SJCRH30 (cell line): ENCODE data around the gene ARHGAP31. TPM values are rescaled to one million over a fixed set of nuclear protein-coding genes. Genes with fewer than 3 reads are reported as not detected.
"Not testable (repeated sequence)": the region's sequence is repeated elsewhere in the genome, so short reads cannot be mapped to it uniquely, and the experiment has no call there.

Source experiments
- DNase-seq, 2 experiments: peaks; one replicate each; pipeline ENCODE4 v3.0.0-alpha.2; 2015 to 2020
- H3K27ac ChIP-seq: fragments of 250-450 bp; sonication (Bioruptor Pico); 2 replicates; pipeline ENCODE4 v1.5.1; 2020; ENCODE audit warnings: mild to moderate bottlenecking, moderate library complexity
- H3K27me3 ChIP-seq: fragments of 250-450 bp; sonication (Bioruptor Pico); 2 replicates; pipeline ENCODE4 v1.5.1; 2020; ENCODE audit warnings: mild to moderate bottlenecking, moderate library complexity
- H3K36me3 ChIP-seq: fragments of 250-450 bp; sonication (Bioruptor Pico); 2 replicates; pipeline ENCODE4 v1.5.1; 2020; ENCODE audit warnings: mild to moderate bottlenecking, moderate library complexity
- H3K4me1 ChIP-seq: fragments of 250-450 bp; sonication (Bioruptor Pico); 2 replicates; pipeline ENCODE4 v1.5.1; 2020; ENCODE audit warnings: mild to moderate bottlenecking, moderate library complexity
- H3K4me3 ChIP-seq: fragments of 250-450 bp; sonication (Bioruptor Pico); 2 replicates; pipeline ENCODE4 v1.5.1; 2020; ENCODE audit warnings: mild to moderate bottlenecking, moderate library complexity
- H3K9me3 ChIP-seq: fragments of 250-450 bp; sonication (Bioruptor Pico); replicated peaks from 2 replicates; pipeline ENCODE4 v1.5.1; 2020; ENCODE audit warnings: mild to moderate bottlenecking, moderate library complexity
- total RNA-seq: library from RNA; depleted of rRNA; stranded (reverse); fragments of >200 nt; shearing (Covaris generic); gene quantifications from 2 replicates; pipeline ENCODE4 v1.2.3, GENCODE V29; 2014; rRNA removed

The ARHGAP31 gene
- total RNA-seq = 7.9 and 9.9 TPM in 2 replicates

GRCh38 chr3:119293871-119294695, at the start of gene ARHGAP31:
Gene ARHGAP31 (plus strand): TSS chr3:119294383. CDS start chr3:119294905, 522 bp downstream.
- H3K27ac ChIP-seq = peak within 1 kb of the TSS; percentile 58
- H3K36me3 ChIP-seq = peaks cover 4% of the 10 kb centered on the region; the same call in 1 of the 2 replicates
- no peaks in the 10 kb centered on the region for H3K9me3 ChIP-seq
- H3K4me1 ChIP-seq = peaks cover 14% of the 10 kb centered on the region
- peak; percentile 77 to 79 for DNase-seq
- H3K4me3 ChIP-seq = peak within 1 kb of the TSS; percentile 78
- H3K27me3 ChIP-seq = no peaks in the 10 kb centered on the region

GRCh38 chr3:119245778-119246177, 48.4 kb upstream of the ARHGAP31 start:
- 0 out of 2 replicates have a peak, but pooled peaks cover 4% of the 10 kb centered on the region for H3K9me3 ChIP-seq
- DNase-seq = peak; percentile 38 to 65
- H3K4me3 ChIP-seq = no peak overlapping the region
- H3K27me3 ChIP-seq = no peaks in the 10 kb centered on the region
- peaks cover 5% of the 10 kb centered on the region; the same call in 1 of the 2 replicates for H3K4me1 ChIP-seq
- no peak overlapping the region for H3K27ac ChIP-seq
- no peaks in the 10 kb centered on the region for H3K36me3 ChIP-seq

- Histone ChIP-seq H3K27me3 (no peaks in the 10 kb centered on the region), H3K9me3 (no peaks in the 10 kb centered on the region; the same call in 1 of the 2 replicates), H3K27ac (no peak overlapping the region), H3K4me1 (peaks cover 13% of the 10 kb centered on the region), H3K36me3 (no peaks in the 10 kb centered on the region), H3K4me3 (no peak overlapping the region)
- DNase-seq = no peak
Observed at GRCh38 chr3:119255214-119255613, 39.0 kb upstream of the ARHGAP31 start.

GRCh38 chr3:119257111-119257510, 37.1 kb upstream of the ARHGAP31 start:
- no peaks in the 10 kb centered on the region for H3K36me3 ChIP-seq
- H3K27ac ChIP-seq = no peak overlapping the region
- no peak overlapping the region for H3K4me3 ChIP-seq
- no peak for DNase-seq
- no peaks in the 10 kb centered on the region; the same call in 1 of the 2 replicates for H3K9me3 ChIP-seq
- no peaks in the 10 kb centered on the region for H3K27me3 ChIP-seq
- peaks cover 13% of the 10 kb centered on the region for H3K4me1 ChIP-seq

- peak in 1 of 2 experiments; percentile 31 for DNase-seq
- no peak overlapping the region for H3K4me3 ChIP-seq
- no peak overlapping the region for H3K27ac ChIP-seq
- no peaks in the 10 kb centered on the region; the same call in 1 of the 2 replicates for H3K9me3 ChIP-seq
- no peaks in the 10 kb centered on the region for H3K27me3 ChIP-seq
- H3K36me3 ChIP-seq = no peaks in the 10 kb centered on the region
- peaks cover 13% of the 10 kb centered on the region for H3K4me1 ChIP-seq
Observed at GRCh38 chr3:119257654-119258410, 36.4 kb upstream of the ARHGAP31 start.

- Histone ChIP-seq H3K36me3 (no peaks in the 10 kb centered on the region), H3K4me3 (no peak overlapping the region), H3K27ac (no peak overlapping the region), H3K4me1 (peaks cover 13% of the 10 kb centered on the region), H3K9me3 (no peaks in the 10 kb centered on the region; the same call in 1 of the 2 replicates), H3K27me3 (no peaks in the 10 kb centered on the region)
- peak in 1 of 2 experiments; percentile 27 for DNase-seq
Observed at GRCh38 chr3:119258915-119259314, 35.3 kb upstream of the ARHGAP31 start.

GRCh38 chr3:119259821-119260220, 34.4 kb upstream of the ARHGAP31 start:
- Histone ChIP-seq H3K9me3 (no peaks in the 10 kb centered on the region; the same call in 1 of the 2 replicates), H3K4me1 (peaks cover 13% of the 10 kb centered on the region), H3K36me3 (no peaks in the 10 kb centered on the region), H3K4me3 (no peak overlapping the region), H3K27ac (no peak overlapping the region), H3K27me3 (no peaks in the 10 kb centered on the region)
- no peak for DNase-seq

- no peaks in the 10 kb centered on the region; the same call in 1 of the 2 replicates for H3K9me3 ChIP-seq
- H3K4me3 ChIP-seq = no peak overlapping the region
- no peaks in the 10 kb centered on the region for H3K27me3 ChIP-seq
- no peak overlapping the region for H3K27ac ChIP-seq
- no peaks in the 10 kb centered on the region for H3K36me3 ChIP-seq
- DNase-seq = no peak
- peaks cover 15% of the 10 kb centered on the region for H3K4me1 ChIP-seq
Observed at GRCh38 chr3:119261055-119261454, 33.1 kb upstream of the ARHGAP31 start.

GRCh38 chr3:119270212-119270611, 24.0 kb upstream of the ARHGAP31 start:
- not testable (repeated sequence) for H3K9me3 ChIP-seq, H3K27me3 ChIP-seq, H3K27ac ChIP-seq, DNase-seq, H3K4me3 ChIP-seq, H3K36me3 ChIP-seq, H3K4me1 ChIP-seq

- no peak for DNase-seq
- Histone ChIP-seq H3K9me3 (no peaks in the 10 kb centered on the region; the same call in 1 of the 2 replicates), H3K27me3 (no peaks in the 10 kb centered on the region), H3K36me3 (no peaks in the 10 kb centered on the region), H3K4me3 (no peak overlapping the region), H3K27ac (no peak overlapping the region), H3K4me1 (no peaks in the 10 kb centered on the region)
Observed at GRCh38 chr3:119276680-119277079, 17.5 kb upstream of the ARHGAP31 start.

GRCh38 chr3:119279101-119279554, 15.1 kb upstream of the ARHGAP31 start:
- H3K27ac ChIP-seq = no peak overlapping the region
- H3K4me3 ChIP-seq = no peak overlapping the region
- no peak for DNase-seq
- peaks cover 6% of the 10 kb centered on the region; the same call in 1 of the 2 replicates for H3K9me3 ChIP-seq
- no peaks in the 10 kb centered on the region for H3K36me3 ChIP-seq
- H3K4me1 ChIP-seq = no peaks in the 10 kb centered on the region
- no peaks in the 10 kb centered on the region for H3K27me3 ChIP-seq

GRCh38 chr3:119279584-119280243, 14.5 kb upstream of the ARHGAP31 start:
- no peak overlapping the region for H3K4me3 ChIP-seq
- no peak for DNase-seq
- no peaks in the 10 kb centered on the region for H3K36me3 ChIP-seq
- no peak overlapping the region for H3K27ac ChIP-seq
- H3K9me3 ChIP-seq = peaks cover 6% of the 10 kb centered on the region; the same call in 1 of the 2 replicates
- H3K27me3 ChIP-seq = no peaks in the 10 kb centered on the region
- H3K4me1 ChIP-seq = no peaks in the 10 kb centered on the region

GRCh38 chr3:119288669-119289403, 5.3 kb upstream of the ARHGAP31 start:
- no peak overlapping the region for H3K27ac ChIP-seq
- H3K9me3 ChIP-seq = peaks cover 8% of the 10 kb centered on the region
- H3K4me1 ChIP-seq = peaks cover 11% of the 10 kb centered on the region
- no peaks in the 10 kb centered on the region for H3K27me3 ChIP-seq
- no peak overlapping the region for H3K4me3 ChIP-seq
- no peaks in the 10 kb centered on the region for H3K36me3 ChIP-seq
- no peak for DNase-seq

- no peak for DNase-seq
- peaks cover 11% of the 10 kb centered on the region for H3K4me1 ChIP-seq
- no peak overlapping the region for H3K4me3 ChIP-seq
- H3K27me3 ChIP-seq = no peaks in the 10 kb centered on the region
- H3K9me3 ChIP-seq = peaks cover 8% of the 10 kb centered on the region; the same call in 1 of the 2 replicates
- H3K36me3 ChIP-seq = no peaks in the 10 kb centered on the region
- no peak overlapping the region for H3K27ac ChIP-seq
Observed at GRCh38 chr3:119289404-119289770, 4.8 kb upstream of the ARHGAP31 start.
